Gastrocnemius medialis (tissue), 4 donors: ENCODE data around the gene SHB. TPM values are rescaled to one million over a fixed set of nuclear protein-coding genes. Genes with fewer than 3 reads are reported as not detected.

Experiments used
- ATAC-seq, 2 donors: fragments of 150-250 bp; one replicate each; pipeline ENCODE4 v1.9.1; 2016
- DNase-seq, 2 donors: peaks; one replicate each; pipeline ENCODE4 v3.0.0-alpha.2; 2019
- H3K27ac ChIP-seq, 4 donors: fragments of 200-600 bp; sonication (generic); 1 replicate in 1 of 4; 2 replicates in 3 of 4; pipeline ENCODE4 v1.5.1; 2016 to 2018; ENCODE audit warnings: mild to moderate bottlenecking in 2 of 4, moderate library complexity in 1 of 4
- H3K27me3 ChIP-seq, 3 donors: fragments of 200-600 bp; sonication (generic) in 2 of 3; 1 replicate in 1 of 3; 2 replicates in 2 of 3; pipeline versions ENCODE4 v1.5.1 to v1.6.0; 2016 to 2019; ENCODE audit warnings: mild to moderate bottlenecking in 1 of 3, moderate library complexity in 1 of 3
- H3K36me3 ChIP-seq, 2 donors: fragments of 200-600 bp; sonication (generic) in 1 of 2; one replicate each; pipeline ENCODE4 v1.5.1; 2017 to 2018
- H3K4me1 ChIP-seq, 2 donors: fragments of 200-600 bp; sonication (generic) in 1 of 2; one replicate each; pipeline ENCODE4 v1.5.1; 2016 to 2017; ENCODE audit warnings: mild to moderate bottlenecking in 2 of 2
- H3K4me3 ChIP-seq, 4 donors: fragments of 200-600 bp; sonication (generic) in 3 of 4; 1 replicate in 1 of 4; 2 replicates in 3 of 4; pipeline ENCODE4 v1.5.1; 2016 to 2019; ENCODE audit warnings: mild to moderate bottlenecking in 2 of 4
- H3K9me3 ChIP-seq, 3 donors: fragments of 200-600 bp; sonication (generic) in 2 of 3; 1 replicate in 1 of 3; 2 replicates in 2 of 3; pipeline ENCODE4 v1.5.1; 2016 to 2019
- CTCF ChIP-seq, 5 experiments: fragments of 450-650 bp in 3 of 5; fragments of 200-600 bp in 2 of 5; sonication (generic) in 2 of 5; IDR thresholded peaks in 4 of 5; conservative IDR thresholded peaks in 1 of 5; 1 replicate in 4 of 5; 2 replicates in 1 of 5; pipeline ENCODE4 v1.5.1; 2016 to 2019; ENCODE audit warnings: antibody characterized with exemption in 5 of 5, mild to moderate bottlenecking in 3 of 5, moderate library complexity in 3 of 5
- POLR2A ChIP-seq, 2 donors: fragments of 450-650 bp; IDR thresholded peaks; one replicate each; pipeline ENCODE4 v1.6.1; 2017; ENCODE audit warnings: antibody characterized with exemption in 2 of 2, mild to moderate bottlenecking in 2 of 2, moderate library complexity in 2 of 2
- in situ Hi-C, 4 donors: fragments of 200-750 bp; cut with MboI; loops; one replicate each; pipeline versions ENCODE4 v1.15.0 to v1.8.0; 2017; ENCODE audit warnings: low sequenced_read_pairs in 4 of 4
- intact Hi-C: fragments of 100-400 bp; cut with DNase I; formaldehyde crosslinking; loops from one replicate; pipeline ENCODE4 v1.15.1; 2023; ENCODE audit warnings: low total_unique reads
- total RNA-seq, 4 donors: library from RNA; depleted of rRNA; stranded (reverse); fragments of >200 nt; gene quantifications; one replicate each; pipeline versions ENCODE4 v1.1.0 to v1.2.3, GENCODE V29; 2016

Gene SHB
- total RNA-seq, 4 donors from 2014 or later: 1.2 to 6.1 (median 4.6) TPM

- no peak for ATAC-seq
- intact Hi-C loops: loop anchor here (5.0 kb wide), 1 partner anchor 51 kb away; no protein-coding TSS in a partner anchor
These were observed 97.9 kb downstream of the SHB start for GRCh38 chr9:37971108-37971459.

GRCh38 chr9:37970301-37971107 lies 98.5 kb downstream of the SHB start:
- no peak for ATAC-seq
- TF ChIP-seq POLR2A (IDR thresholded peaks at IDR 0.05): no peak
- no peak overlapping the region for H3K27ac ChIP-seq
- H3K36me3 ChIP-seq: no peaks in the 10 kb centered on the region
- in situ Hi-C loops (loop anchor here in 1 of 4 donors (10.0 kb wide), 1 partner anchor 56 kb away; no protein-coding TSS in a partner anchor), intact Hi-C loops (loop anchor here (5.0 kb wide), 1 partner anchor 52 kb away; no protein-coding TSS in a partner anchor)
- H3K27me3 ChIP-seq: no peaks in the 10 kb centered on the region
- H3K9me3 ChIP-seq: no peaks in the 10 kb centered on the region
- no peaks in the 10 kb centered on the region for H3K4me1 ChIP-seq
- no peak overlapping the region for H3K4me3 ChIP-seq
- DNase-seq: no peak

More at GRCh38 chr9:37971108-37971459, 97.9 kb downstream of the SHB start:
- Histone ChIP-seq H3K36me3 (no peaks in the 10 kb centered on the region), H3K4me1 (no peaks in the 10 kb centered on the region), H3K9me3 (no peaks in the 10 kb centered on the region), H3K4me3 (no peak overlapping the region), H3K27ac (no peak overlapping the region), H3K27me3 (no peaks in the 10 kb centered on the region)
- TF ChIP-seq POLR2A (IDR thresholded peaks at IDR 0.05) (no peak), CTCF (IDR thresholded peaks at IDR 0.05 in 4 of 5, conservative IDR thresholded peaks at IDR 0.05 in 1 of 5) (no peak)
- no peak for DNase-seq
- in situ Hi-C loops: loop anchor here in 1 of 4 donors (10.0 kb wide), 1 partner anchor 56 kb away; no protein-coding TSS in a partner anchor

GRCh38 chr9:37969558-37970300 lies 99.3 kb downstream of the SHB start:
- Histone ChIP-seq H3K27ac (no peak overlapping the region), H3K4me1 (no peaks in the 10 kb centered on the region), H3K4me3 (no peak overlapping the region), H3K36me3 (no peaks in the 10 kb centered on the region), H3K9me3 (no peaks in the 10 kb centered on the region), H3K27me3 (no peaks in the 10 kb centered on the region)
- DNase-seq: no peak
- ATAC-seq: no peak
- TF ChIP-seq POLR2A (IDR thresholded peaks at IDR 0.05) (no peak), CTCF (IDR thresholded peaks at IDR 0.05 in 4 of 5, conservative IDR thresholded peaks at IDR 0.05 in 1 of 5) (no peak)
- in situ Hi-C loops: loop anchor here in 1 of 4 donors (10.0 kb wide), 1 partner anchor 55 kb away; no protein-coding TSS in a partner anchor
- intact Hi-C loops: loop anchor here (5.0 kb wide), 1 partner anchor 53 kb away; no protein-coding TSS in a partner anchor

GRCh38 chr9:37969130-37969529 lies 99.9 kb downstream of the SHB start:
- TF ChIP-seq CTCF (IDR thresholded peaks at IDR 0.05 in 4 of 5, conservative IDR thresholded peaks at IDR 0.05 in 1 of 5) (no peak), POLR2A (IDR thresholded peaks at IDR 0.05) (no peak)
- DNase-seq (no peak), ATAC-seq (no peak)
- Histone ChIP-seq H3K36me3 (no peaks in the 10 kb centered on the region), H3K9me3 (no peaks in the 10 kb centered on the region), H3K27me3 (no peaks in the 10 kb centered on the region), H3K4me1 (no peaks in the 10 kb centered on the region), H3K27ac (no peak overlapping the region), H3K4me3 (no peak overlapping the region)
- in situ Hi-C loops (no loop called here), intact Hi-C loops (no loop called here)

- ATAC-seq: peak; percentile 46 to 51
- H3K36me3 ChIP-seq: no peaks in the 10 kb centered on the region
- TF ChIP-seq POLR2A (IDR thresholded peaks at IDR 0.05): no peak
- TF ChIP-seq CTCF (IDR thresholded peaks at IDR 0.05 in 4 of 5, conservative IDR thresholded peaks at IDR 0.05 in 1 of 5): no peak
- H3K4me3 ChIP-seq: no peak overlapping the region
- no peak overlapping the region for H3K27ac ChIP-seq
- no peaks in the 10 kb centered on the region for H3K27me3 ChIP-seq
- no peaks in the 10 kb centered on the region for H3K9me3 ChIP-seq
- H3K4me1 ChIP-seq: no peaks in the 10 kb centered on the region
- DNase-seq: no peak
- in situ Hi-C loops: no loop called here
- intact Hi-C loops: no loop called here
These were observed 100.8 kb downstream of the SHB start for GRCh38 chr9:37968228-37968701.
